ENCODE results near the gene DPY30.

Gene DPY30

GRCh38 chr2:31992934-31993333 is 46.7 kb downstream of the DPY30 start:
- no peaks in the 10 kb centered on the region for H3K27me3 ChIP-seq
- no peaks in the 10 kb centered on the region; the same call in 1 of the 2 replicates for H3K36me3 ChIP-seq
- no peaks in the 10 kb centered on the region for H3K4me1 ChIP-seq
- no peak for TF ChIP-seq CTCF (IDR thresholded peaks at IDR 0.05; ENCODE audit: low read depth, low read length)
- H3K4me3 ChIP-seq (ENCODE audit: low read depth, low read length), result no peak overlapping the region
- no peak for DNase-seq
- H3K9me3 ChIP-seq, result no peaks in the 10 kb centered on the region

GRCh38 chr2:31992025-31992579 is 47.5 kb downstream of the DPY30 start:
- Histone ChIP-seq H3K4me3 (ENCODE audit: low read depth, low read length) (no peak overlapping the region), H3K9me3 (no peaks in the 10 kb centered on the region), H3K4me1 (no peaks in the 10 kb centered on the region), H3K27me3 (no peaks in the 10 kb centered on the region), H3K36me3 (no peaks in the 10 kb centered on the region; the same call in 1 of the 2 replicates)
- TF ChIP-seq CTCF (IDR thresholded peaks at IDR 0.05; ENCODE audit: low read depth, low read length), result no peak
- no peak for DNase-seq

- Histone ChIP-seq H3K4me3 (ENCODE audit: low read depth, low read length) (no peak overlapping the region), H3K27me3 (no peaks in the 10 kb centered on the region), H3K4me1 (no peaks in the 10 kb centered on the region), H3K36me3 (no peaks in the 10 kb centered on the region; the same call in 1 of the 2 replicates), H3K9me3 (no peaks in the 10 kb centered on the region)
- DNase-seq, result no peak
- TF ChIP-seq CTCF (IDR thresholded peaks at IDR 0.05; ENCODE audit: low read depth, low read length), result no peak
Measured at GRCh38 chr2:31989946-31990345, 49.7 kb downstream of the DPY30 start.

GRCh38 chr2:31987454-31988220 is 52.0 kb downstream of the DPY30 start:
- H3K4me3 ChIP-seq (ENCODE audit: low read depth, low read length), result no peak overlapping the region
- H3K36me3 ChIP-seq, result no peaks in the 10 kb centered on the region; the same call in 1 of the 2 replicates
- no peak for DNase-seq
- H3K27me3 ChIP-seq, result no peaks in the 10 kb centered on the region
- H3K4me1 ChIP-seq, result no peaks in the 10 kb centered on the region
- TF ChIP-seq CTCF (IDR thresholded peaks at IDR 0.05; ENCODE audit: low read depth, low read length), result no peak
- no peaks in the 10 kb centered on the region for H3K9me3 ChIP-seq

- Histone ChIP-seq H3K36me3 (no peaks in the 10 kb centered on the region; the same call in 1 of the 2 replicates), H3K4me1 (no peaks in the 10 kb centered on the region), H3K4me3 (ENCODE audit: low read depth, low read length) (no peak overlapping the region), H3K27me3 (no peaks in the 10 kb centered on the region), H3K9me3 (no peaks in the 10 kb centered on the region)
- TF ChIP-seq CTCF (IDR thresholded peaks at IDR 0.05; ENCODE audit: low read depth, low read length), result no peak
- DNase-seq, result no peak
Measured at GRCh38 chr2:31986906-31987305, 52.7 kb downstream of the DPY30 start.

Data from BE2C (cell line).